AG09309 (cell line): ENCODE measurements around the gene AUTS2.

Experiments
- DNase-seq: peaks from one replicate; pipeline ENCODE4 v3.0.0-alpha.2; 2010; ENCODE audit warnings: low read depth
- H3K4me3 ChIP-seq: 2 replicates; pipeline ENCODE4 v1.5.1; 2011; ENCODE audit warnings: mild to moderate bottlenecking, low read depth, low read length, moderate library complexity; ENCODE audit not compliant: control insufficient read depth
- CTCF ChIP-seq: IDR thresholded peaks from 2 replicates; pipeline ENCODE4 v1.5.1; 2011; ENCODE audit warnings: mild to moderate bottlenecking, low read depth, low read length, inconsistent platforms; ENCODE audit not compliant: insufficient read depth, control insufficient read depth; ENCODE audit errors: missing control alignments

AUTS2 gene

GRCh38 chr7:70435634-70436033 lies 837.4 kb downstream of the AUTS2 start:
- DNase-seq: no peak
- TF ChIP-seq CTCF: no peak
- no peak overlapping the region for H3K4me3 ChIP-seq

GRCh38 chr7:70436790-70437350 lies 838.6 kb downstream of the AUTS2 start:
- no peak overlapping the region for H3K4me3 ChIP-seq
- TF ChIP-seq CTCF: no peak

GRCh38 chr7:70439651-70440050 lies 841.4 kb downstream of the AUTS2 start:
- H3K4me3 ChIP-seq: no peak overlapping the region
- no peak for TF ChIP-seq CTCF
- DNase-seq: no peak

More at GRCh38 chr7:70436790-70437350, 838.6 kb downstream of the AUTS2 start:
- no peak for DNase-seq

DNA sequence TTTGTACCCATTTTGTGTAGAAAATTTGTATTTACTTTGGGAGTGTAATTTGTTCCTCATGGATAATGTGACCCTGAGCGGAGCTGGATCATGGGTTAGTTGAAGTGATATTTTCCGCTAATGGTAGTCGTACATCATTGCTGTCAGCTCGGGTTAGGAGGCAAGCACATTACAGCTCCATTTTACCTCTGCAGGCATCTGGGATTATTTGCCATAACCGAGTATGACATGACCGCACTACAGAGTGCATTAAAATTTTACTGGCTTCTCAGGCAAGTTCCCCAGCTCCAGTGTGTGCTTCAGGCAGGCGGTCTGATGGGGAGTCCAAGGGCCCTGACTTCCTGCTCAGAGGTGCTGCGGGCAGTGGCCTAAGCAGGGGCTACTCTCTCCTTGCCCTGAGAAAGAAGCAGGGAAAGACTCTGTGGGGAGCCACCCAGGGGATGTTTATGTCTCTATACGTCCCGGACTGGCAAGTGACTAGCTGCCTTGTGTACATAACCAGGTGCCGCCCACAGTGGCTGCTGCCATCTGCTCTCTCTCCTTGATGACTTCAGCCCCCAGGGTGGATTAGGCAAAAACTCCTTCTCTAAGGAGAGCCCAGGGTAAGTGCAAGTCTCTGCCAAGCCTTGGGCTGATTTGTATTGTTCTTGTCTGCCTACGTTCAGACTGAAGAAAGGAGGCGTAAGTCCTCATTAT lies 848.3 kb downstream of the AUTS2 start:
- H3K4me3 ChIP-seq: no peak overlapping the region
- no peak for DNase-seq
- no peak for TF ChIP-seq CTCF

GRCh38 chr7:70448312-70448906 lies 850.1 kb downstream of the AUTS2 start:
- no peak for TF ChIP-seq CTCF
- H3K4me3 ChIP-seq: no peak overlapping the region
- no peak for DNase-seq

DNA sequence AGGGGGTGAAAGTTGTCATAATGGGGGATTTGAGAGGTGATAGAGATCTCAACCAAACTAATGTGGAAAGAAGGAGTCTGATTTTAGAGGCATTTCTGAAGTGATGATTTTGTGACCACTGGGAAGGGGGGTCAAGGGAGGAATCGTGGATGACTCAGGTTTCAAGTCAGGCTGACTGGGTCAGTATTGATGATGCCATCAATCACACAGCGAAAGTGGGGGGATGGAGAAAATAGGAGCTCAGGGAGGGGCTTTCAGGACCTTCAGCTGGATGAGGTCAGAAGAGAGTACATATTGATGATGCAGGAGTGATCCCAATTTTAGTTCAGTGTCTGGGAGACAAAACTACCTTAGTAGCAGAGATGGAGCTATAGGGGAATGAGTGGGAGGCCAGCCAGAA lies 852.5 kb downstream of the AUTS2 start:
- no peak overlapping the region for H3K4me3 ChIP-seq
- DNase-seq: no peak
- no peak for TF ChIP-seq CTCF
